A673 (cell line): ENCODE data around the gene P3H4. TPM values are rescaled to one million over a fixed set of nuclear protein-coding genes. Genes with fewer than 3 reads are reported as not detected.

ENCODE experiments used
- BruUV-seq: library from RNA; stranded (reverse); fragments of 400-500 nt; replicated peaks from 2 replicates; lab custom pipeline; 2021; lab: Mats Ljungman, UMichigan
- CTCF ChIA-PET: fragments of 300-600 bp; sonication (Branson Sonifier 250); formaldehyde crosslinking; loops from one replicate; lab custom pipeline; 2022; ENCODE audit warnings: antibody characterized with exemption; lab: Charles Lee
- POLR2A ChIA-PET: fragments of 300-600 bp; sonication (Branson Sonifier 250); formaldehyde crosslinking; loops from one replicate; lab custom pipeline; 2022; ENCODE audit warnings: antibody characterized with exemption; ENCODE audit not compliant: low non-redundant PET; lab: Charles Lee
- DNase-seq: peaks from one replicate; pipeline ENCODE4 v3.0.0-alpha.2; 2015; ENCODE audit warnings: low spot score
- H3K27ac ChIP-seq: fragments of 200-600 bp; sonication (generic); 2 replicates; pipeline ENCODE4 v1.5.1; 2016; ENCODE audit warnings: mixed run types, low read depth, mild to moderate bottlenecking, mixed read lengths, antibody characterized with exemption, low read length; ENCODE audit not compliant: poor library complexity, severe bottlenecking
- H3K27me3 ChIP-seq: fragments of 200-600 bp; sonication (generic); replicated peaks from 2 replicates; pipeline ENCODE4 v1.6.1; 2017; ENCODE audit warnings: mixed run types, low read depth, mild to moderate bottlenecking, mixed read lengths, antibody characterized with exemption, low read length; ENCODE audit not compliant: insufficient read depth, poor library complexity
- H3K36me3 ChIP-seq: fragments of 200-600 bp; sonication (generic); 2 replicates; pipeline ENCODE4 v1.6.1; 2016; ENCODE audit warnings: mixed run types, mild to moderate bottlenecking, mixed read lengths, antibody characterized with exemption, low read length; ENCODE audit not compliant: insufficient read depth, poor library complexity, severe bottlenecking
- H3K4me1 ChIP-seq: fragments of 200-600 bp; sonication (generic); 2 replicates; pipeline ENCODE4 v1.6.1; 2017; ENCODE audit warnings: mixed run types, mild to moderate bottlenecking, mixed read lengths, antibody characterized with exemption, low read length; ENCODE audit not compliant: insufficient read depth, poor library complexity, severe bottlenecking
- H3K4me3 ChIP-seq: fragments of 200-600 bp; sonication (generic); 2 replicates; pipeline ENCODE4 v1.5.1; 2016; ENCODE audit warnings: low read depth, mixed run types, mild to moderate bottlenecking, mixed read lengths, low read length; ENCODE audit not compliant: poor library complexity, severe bottlenecking
- H3K9me3 ChIP-seq: fragments of 200-600 bp; sonication (generic); 2 replicates; pipeline ENCODE4 v1.6.1; 2016; ENCODE audit warnings: mixed run types, low read depth, mild to moderate bottlenecking, mixed read lengths, antibody characterized with exemption, low read length; ENCODE audit not compliant: poor library complexity, severe bottlenecking
- EZH2 ChIP-seq: fragments of 200-600 bp; sonication (generic); IDR thresholded peaks from 2 replicates; pipeline ENCODE4 v1.6.1; 2017; ENCODE audit warnings: borderline replicate concordance, low read depth, mild to moderate bottlenecking, mixed read lengths, antibody characterized with exemption, low read length; ENCODE audit not compliant: poor library complexity, severe bottlenecking
- intact Hi-C: fragments of 100-400 bp; cut with micrococcal nuclease; formaldehyde crosslinking; loops from one replicate; pipeline ENCODE4 v1.10.0; 2022; ENCODE audit not compliant: unreplicated experiment
- total RNA-seq: library from RNA; stranded (reverse); gene quantifications from 2 replicates; pipeline ENCODE4 v1.2.3, GENCODE V29; 2021
- TF ChIP-seq, protein P1 (sequence below): fragments of 300-800, 200-600 bp; sonication (generic); conservative IDR thresholded peaks from 2 replicates; pipeline ENCODE4 v1.5.1; 2017; ENCODE audit warnings: low read depth, mild to moderate bottlenecking, antibody characterized with exemption, low read length, moderate library complexity, mixed read lengths

P3H4 gene
- total RNA-seq, 1 experiment from 2014 or later: 5.9 TPM

DNA sequence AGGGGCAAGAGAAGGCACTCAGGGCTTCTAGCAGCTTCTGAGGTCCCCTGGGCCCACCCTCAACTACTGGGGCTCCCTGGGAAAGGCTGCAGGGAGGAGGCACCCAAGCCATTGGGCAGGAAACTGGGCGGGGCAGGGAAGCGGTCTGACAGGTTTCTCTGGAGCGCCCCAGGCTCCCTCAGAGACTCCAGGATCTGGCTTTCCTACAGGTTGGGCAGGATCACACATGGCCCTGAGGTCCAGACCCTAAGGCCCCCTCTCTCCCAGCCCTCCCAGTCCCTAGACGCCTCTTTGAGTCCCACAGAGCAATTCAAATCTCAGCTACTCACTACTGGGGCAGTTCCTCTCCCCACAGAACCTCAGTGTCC lies 39.5 kb downstream of the P3H4 start:
- TF ChIP-seq, protein P1, sequence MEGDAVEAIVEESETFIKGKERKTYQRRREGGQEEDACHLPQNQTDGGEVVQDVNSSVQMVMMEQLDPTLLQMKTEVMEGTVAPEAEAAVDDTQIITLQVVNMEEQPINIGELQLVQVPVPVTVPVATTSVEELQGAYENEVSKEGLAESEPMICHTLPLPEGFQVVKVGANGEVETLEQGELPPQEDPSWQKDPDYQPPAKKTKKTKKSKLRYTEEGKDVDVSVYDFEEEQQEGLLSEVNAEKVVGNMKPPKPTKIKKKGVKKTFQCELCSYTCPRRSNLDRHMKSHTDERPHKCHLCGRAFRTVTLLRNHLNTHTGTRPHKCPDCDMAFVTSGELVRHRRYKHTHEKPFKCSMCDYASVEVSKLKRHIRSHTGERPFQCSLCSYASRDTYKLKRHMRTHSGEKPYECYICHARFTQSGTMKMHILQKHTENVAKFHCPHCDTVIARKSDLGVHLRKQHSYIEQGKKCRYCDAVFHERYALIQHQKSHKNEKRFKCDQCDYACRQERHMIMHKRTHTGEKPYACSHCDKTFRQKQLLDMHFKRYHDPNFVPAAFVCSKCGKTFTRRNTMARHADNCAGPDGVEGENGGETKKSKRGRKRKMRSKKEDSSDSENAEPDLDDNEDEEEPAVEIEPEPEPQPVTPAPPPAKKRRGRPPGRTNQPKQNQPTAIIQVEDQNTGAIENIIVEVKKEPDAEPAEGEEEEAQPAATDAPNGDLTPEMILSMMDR: no peak
- no peak for TF ChIP-seq EZH2
- no TSS peak for BruUV-seq
- Histone ChIP-seq H3K27me3 (no peaks in the 10 kb centered on the region), H3K9me3 (no peaks in the 10 kb centered on the region), H3K27ac (no peak overlapping the region), H3K4me3 (no peak overlapping the region), H3K4me1 (no peaks in the 10 kb centered on the region), H3K36me3 (no peaks in the 10 kb centered on the region)
- ChIA-PET CTCF (no interaction called here), POLR2A (no interaction called here)
- intact Hi-C loops: no loop called here
- no peak for DNase-seq

DNA sequence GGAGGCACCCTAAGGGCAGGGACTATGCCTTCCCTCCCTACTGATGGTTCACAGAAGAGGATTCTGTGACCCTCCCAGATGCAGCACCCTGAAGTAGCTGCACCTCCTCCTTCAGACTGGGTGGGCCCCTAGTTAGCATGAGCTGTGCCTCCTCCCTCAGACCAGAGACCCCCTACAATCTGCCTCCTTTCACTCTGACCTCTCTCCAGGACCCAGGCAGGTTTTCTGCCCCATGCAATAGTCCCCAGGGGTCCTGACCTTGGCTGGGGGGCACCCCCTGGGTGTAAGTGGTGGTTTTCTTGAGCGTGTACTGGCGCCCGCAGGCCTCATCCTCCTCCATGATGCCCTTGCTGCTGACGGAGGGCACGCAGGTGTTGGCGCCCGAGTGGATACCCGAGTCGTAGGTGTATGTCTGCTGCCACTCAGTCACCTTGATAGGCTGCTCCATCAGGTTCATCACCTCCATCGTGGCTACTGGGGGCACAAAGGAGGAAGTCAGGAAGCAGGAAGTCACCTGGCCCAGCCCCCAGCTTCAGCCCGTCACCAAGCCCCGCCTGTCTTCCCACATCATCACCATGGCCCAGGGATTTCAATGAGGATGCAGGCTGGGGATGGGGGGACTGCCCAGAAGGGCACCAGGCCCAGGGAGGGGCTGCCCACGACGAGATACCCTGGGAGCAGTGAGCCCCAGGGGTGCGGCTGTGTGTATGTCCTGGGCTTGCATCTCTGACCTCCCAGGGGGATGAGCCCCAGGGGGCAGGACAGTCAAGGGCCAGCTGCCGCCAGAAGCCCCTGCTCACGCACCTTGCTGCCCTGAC lies 40.2 kb downstream of the P3H4 start:
- POLR2A ChIA-PET: no interaction called here

DNA sequence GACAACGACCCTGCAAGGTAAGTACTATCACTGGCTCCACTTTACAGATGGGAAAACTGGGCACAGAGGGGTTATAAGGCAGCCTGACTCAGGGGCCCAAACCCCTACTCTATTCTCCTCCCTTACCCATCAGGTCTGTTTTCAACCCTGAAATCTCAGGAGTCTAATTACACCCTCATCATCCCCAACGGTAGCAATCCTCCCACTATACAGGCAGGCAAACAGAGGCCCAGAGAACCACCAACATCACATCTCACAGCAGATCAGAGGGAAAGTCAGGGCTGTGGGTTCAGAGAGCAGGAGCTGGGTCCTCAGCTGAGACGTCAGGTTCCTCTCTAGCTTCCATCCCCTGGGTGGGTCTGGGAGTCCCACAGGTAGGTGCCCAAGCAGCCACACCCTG lies 41.8 kb downstream of the P3H4 start:
- Histone ChIP-seq H3K27me3 (no peaks in the 10 kb centered on the region), H3K36me3 (no peaks in the 10 kb centered on the region), H3K9me3 (no peaks in the 10 kb centered on the region), H3K27ac (no peak overlapping the region), H3K4me1 (no peaks in the 10 kb centered on the region), H3K4me3 (no peak overlapping the region)
- intact Hi-C loops: no loop called here
- DNase-seq: no peak
- no TSS peak for BruUV-seq
- ChIA-PET POLR2A (no interaction called here), CTCF (no interaction called here)
- TF ChIP-seq, protein P1: no peak
- no peak for TF ChIP-seq EZH2

More for the DNA sequence above, 40.2 kb downstream of the P3H4 start:
- TF ChIP-seq, protein P1: no peak
- TF ChIP-seq EZH2: no peak
- H3K27me3 ChIP-seq: no peaks in the 10 kb centered on the region
- H3K27ac ChIP-seq: no peak overlapping the region
- H3K4me1 ChIP-seq: no peaks in the 10 kb centered on the region
- H3K4me3 ChIP-seq: no peak overlapping the region
- no TSS peak for BruUV-seq
- H3K36me3 ChIP-seq: no peaks in the 10 kb centered on the region
- no peaks in the 10 kb centered on the region for H3K9me3 ChIP-seq
- CTCF ChIA-PET: no interaction called here
- intact Hi-C loops: no loop called here
- DNase-seq: no peak
